M059J (cell line): ENCODE measurements around the gene TMEM238. TPM values are rescaled to one million over a fixed set of nuclear protein-coding genes. Genes with fewer than 3 reads are reported as not detected.

Source experiments
- DNase-seq: peaks from one replicate; pipeline ENCODE4 v3.0.0-alpha.2; 2012; ENCODE audit warnings: low read depth
- total RNA-seq: library from RNA; depleted of rRNA; stranded (reverse); fragments of >200 nt; shearing (Covaris generic); gene quantifications from 2 replicates; pipeline ENCODE4 v1.2.3, GENCODE V29; 2014

Gene TMEM238
- total RNA-seq, 1 experiment from 2014 or later = 1.2 TPM

DNA sequence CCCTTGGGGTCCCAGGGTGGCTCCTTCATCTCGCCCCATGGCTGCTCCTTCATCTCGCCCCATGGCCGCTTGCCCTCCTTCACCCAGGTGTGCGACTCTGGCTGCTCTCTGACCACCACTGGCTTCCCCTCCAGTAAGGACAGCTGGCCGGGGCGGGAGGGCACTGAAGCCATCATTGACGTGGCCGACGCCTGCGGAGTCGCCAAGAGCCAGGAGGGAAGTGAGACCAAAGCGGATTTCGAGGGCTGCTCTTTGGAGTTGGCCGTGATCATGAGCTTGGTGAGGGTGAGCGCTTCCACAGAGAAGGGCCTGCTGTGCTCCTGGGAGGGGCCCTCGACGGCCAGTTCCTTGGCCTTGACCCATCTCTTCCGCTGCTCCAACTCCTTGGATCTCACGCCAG, 25.6 kb downstream of the TMEM238 start:
- DNase-seq = no peak

DNA sequence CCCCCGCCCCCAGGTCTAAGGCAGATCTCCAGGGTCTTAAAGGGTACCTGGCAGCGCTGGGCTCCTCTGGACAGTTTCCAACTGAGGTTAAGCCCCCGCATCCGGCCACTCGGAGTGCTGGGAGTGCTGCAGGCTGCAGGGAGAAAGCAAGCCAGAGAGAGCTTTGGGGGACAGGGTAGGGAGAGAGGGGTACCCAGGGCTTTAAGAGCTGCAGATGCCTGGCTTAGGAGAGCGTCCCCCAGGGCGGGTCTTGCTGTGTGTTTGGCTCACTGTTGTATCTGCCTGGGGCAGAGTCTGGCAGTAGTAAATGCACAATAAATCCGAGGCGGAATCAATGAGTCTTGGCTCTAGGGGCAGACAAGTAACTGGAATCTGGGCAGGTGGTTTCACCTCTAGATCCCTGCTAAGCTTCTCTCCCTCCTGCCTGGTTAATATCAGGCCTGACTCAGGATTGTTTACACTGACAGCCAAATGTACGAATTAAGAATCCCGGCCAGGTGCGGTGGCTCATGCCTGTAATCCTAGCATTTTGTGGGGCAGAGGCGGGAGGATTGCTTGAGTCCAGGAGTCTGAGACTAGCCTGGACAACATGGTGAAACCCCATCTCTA, 28.8 kb downstream of the TMEM238 start:
- DNase-seq = peak; percentile 38

DNA sequence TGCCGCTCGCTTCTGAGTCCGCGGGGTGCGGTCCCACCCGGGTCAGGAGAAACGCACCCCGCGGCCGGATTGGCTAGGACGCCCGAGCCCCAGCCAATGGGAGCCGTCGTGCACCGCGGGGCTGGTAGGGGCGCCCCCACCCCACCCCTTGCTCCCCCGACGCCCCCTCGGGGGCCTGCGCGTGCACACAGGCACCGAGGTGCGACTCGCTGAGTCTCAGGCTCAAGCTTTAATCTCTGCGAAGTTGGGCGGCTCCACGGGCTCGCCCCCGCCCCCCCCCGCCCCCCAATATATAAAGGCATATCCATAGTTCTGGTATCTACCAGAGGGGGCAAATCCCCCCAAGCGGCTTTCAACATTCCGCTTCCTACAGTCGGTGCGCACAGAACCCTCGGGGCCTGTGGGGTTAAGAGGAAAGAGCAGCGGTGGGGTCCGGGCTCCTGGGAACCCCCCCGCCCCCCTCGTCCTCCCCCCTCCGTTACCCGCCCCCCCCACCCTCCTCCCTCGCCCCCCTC, 29.3 kb downstream of the TMEM238 start, which contains the start of gene COX6B2:
Gene COX6B2, minus strand, starts transcription at position 22 of the 515 bp plus-strand sequence. CDS start 198 bp downstream, outside the sequence.
- DNase-seq = no peak

DNA sequence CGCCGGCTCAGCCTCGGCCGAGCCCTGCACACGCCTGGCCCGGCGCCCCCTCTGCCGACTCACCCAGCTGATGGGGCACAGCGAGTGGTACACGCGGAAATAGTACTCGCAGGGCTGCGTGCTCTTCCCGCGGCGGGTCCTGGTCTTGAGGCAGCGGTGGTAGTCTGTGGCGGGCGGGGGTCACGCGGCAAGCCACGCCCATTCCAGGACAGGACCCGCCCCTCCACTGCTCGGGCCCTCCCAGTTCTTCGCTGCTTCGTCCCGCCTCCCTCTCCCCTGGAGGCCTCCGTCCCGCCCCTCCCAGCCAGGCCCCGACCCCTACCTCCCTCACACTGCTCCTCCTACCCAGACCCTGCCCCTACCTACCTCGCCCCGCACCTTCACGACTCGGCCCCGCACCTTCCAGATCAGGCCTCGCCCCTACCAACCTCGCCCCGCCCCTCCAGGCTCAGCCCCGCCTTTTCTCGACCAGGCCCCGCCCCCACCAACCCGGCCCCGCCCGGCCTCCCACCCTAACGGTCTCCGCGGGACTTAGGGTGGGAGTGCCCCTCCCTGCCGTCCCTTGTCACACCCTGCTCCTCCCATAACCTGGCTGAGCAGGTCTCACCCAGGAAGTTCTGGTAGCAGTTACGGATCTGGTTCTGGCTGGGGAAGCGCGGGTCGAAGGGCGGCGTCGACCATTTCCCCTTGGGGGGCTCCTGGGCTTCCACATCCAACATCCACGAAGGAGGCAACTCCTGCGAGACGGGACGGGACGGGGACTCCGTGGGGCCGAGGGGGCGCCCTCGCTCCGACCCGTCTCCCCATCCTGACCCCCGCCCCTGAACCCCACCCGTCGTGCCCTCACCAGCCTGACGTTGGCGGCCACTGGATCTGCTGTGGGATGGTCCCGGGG, 30.0 kb downstream of the TMEM238 start:
- peak; percentile 53 for DNase-seq

DNA sequence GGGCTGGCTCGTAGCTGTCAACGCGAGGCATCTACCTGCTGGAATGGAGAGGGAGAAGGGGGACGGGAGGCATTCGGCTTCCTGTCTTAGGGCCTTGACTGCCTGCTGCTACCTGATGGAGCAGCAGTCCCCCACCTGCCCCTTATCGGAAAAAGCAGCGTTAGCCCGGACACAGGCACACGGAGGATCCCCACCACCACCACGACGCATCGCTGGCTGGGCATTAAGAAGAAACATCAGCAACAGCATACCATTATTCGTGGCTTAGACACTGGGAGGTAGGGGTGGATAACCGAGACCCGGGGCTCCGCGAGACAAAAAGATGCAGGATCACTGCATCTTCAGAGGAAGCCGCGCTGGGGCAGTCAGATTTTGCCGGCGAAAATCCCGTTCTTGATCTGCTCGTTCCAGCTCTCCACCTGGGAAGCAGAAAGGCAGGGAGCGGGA, 30.7 kb downstream of the TMEM238 start:
- DNase-seq = no peak

DNA sequence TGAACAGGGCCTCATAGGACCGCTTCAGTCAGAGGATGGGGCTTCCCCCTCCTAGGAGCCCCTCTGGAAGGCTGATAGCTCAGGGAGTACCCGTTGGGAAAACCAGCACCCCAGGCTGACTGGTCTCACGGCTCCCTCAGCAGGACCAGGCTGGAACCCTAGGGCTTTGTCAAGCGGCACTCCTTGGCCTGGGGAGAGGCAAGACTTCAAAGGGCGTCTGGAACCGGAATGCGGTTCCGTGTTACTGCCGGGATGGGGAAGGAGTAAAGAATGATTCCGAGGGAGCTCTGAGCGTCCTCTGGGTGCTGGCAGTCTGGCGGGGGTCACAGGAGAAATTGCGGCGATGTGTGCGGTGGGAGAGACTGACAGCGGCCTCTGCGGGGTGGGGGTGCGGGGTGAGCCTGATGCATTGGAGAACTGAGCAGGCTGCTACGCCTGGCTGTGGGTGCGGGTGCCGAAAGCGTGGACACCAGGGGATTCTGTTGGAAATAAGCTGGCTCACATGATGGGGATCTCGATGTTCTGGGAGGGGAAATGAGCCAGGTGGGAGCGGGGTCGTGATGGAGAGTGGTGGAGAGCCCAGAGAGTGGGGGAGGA, 31.4 kb downstream of the TMEM238 start:
- no peak for DNase-seq

DNA sequence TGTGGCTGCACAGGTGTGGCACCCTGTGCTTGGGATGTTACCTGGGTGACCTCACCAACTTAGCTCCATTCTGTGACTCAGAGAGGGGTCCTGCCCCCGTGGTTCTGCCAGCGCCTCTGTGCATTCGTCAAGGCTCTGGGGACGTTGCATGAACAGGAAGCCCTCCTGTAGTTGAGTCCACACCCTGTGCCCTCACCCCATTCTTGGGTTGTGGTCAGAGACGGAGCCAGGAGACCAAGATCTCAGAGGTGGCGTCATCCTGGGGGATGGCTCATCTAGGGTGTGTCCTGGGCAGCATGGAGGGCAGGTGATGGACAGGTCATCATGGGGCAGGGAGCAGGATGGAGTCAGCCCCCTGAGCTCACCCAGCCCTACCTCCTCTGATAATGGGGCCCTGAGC, 32.1 kb downstream of the TMEM238 start:
- peak; percentile 70 for DNase-seq

DNA sequence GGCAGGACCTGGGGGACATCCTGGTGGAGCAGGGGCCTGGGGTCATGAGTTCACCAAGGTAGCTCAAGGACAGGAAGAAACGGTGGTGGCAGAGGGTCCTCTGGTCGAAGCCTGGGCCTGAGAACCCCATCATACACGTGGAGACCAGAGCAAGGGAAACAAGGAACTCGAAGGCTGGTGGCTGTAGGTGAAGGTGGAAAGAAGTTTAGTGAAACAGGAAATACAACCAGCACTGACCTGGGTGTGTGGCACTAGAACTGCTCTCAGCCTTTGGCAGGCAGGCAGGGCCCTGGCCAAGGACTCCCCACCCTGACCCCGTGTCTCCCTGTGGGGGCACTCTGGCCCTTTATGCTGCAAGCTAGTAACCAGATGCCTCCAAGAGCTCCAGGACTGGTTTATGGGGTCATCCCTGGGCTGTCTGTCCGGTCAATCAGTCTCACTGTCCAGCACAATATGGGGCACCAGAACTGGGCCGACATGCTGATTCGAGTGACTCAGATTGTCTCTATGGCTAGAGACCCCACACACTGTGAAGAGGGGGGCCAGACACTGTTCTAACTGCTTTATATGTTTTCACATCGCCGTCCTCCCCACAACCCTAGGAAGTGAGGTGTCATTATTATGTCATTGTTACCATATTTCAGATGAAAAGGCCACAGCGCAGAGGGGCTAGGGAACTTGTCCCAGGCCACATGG, 33.3 kb downstream of the TMEM238 start:
- DNase-seq = no peak

DNA sequence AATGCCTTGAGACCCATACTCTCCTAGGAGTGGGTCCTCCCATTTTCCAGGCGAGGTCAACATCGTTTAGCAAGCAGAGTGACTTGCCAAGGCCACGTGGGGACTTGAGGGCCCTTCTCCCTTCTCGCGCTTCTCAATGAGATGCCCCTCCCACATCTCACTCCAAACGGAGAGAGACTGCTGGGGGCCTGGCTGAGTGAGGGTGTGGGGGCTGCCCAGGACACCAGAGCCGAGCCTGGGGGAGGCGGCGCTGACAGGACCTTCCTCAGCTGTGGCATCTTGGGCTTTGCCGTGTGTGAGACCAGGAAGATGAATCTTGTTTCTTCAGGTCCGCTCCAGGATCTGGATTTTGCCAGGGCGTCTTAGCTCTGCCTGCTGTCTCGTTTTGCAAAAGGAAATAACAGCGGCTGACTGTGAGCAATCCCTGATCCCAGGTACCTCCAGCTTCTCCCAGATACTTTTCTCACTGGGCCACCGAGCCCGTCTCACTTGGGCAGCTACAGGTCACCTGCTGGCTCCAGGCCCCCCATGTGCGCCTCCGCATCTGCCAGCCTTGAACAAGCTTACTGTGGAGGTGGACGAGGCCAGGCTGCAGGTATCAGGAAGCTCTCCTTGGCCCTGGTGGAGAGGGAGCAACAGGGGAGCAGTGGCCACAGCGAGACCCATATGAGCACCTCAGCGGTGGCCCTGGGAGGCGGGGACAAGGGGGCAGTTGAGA, 35.6 kb downstream of the TMEM238 start:
- DNase-seq = no peak

DNA sequence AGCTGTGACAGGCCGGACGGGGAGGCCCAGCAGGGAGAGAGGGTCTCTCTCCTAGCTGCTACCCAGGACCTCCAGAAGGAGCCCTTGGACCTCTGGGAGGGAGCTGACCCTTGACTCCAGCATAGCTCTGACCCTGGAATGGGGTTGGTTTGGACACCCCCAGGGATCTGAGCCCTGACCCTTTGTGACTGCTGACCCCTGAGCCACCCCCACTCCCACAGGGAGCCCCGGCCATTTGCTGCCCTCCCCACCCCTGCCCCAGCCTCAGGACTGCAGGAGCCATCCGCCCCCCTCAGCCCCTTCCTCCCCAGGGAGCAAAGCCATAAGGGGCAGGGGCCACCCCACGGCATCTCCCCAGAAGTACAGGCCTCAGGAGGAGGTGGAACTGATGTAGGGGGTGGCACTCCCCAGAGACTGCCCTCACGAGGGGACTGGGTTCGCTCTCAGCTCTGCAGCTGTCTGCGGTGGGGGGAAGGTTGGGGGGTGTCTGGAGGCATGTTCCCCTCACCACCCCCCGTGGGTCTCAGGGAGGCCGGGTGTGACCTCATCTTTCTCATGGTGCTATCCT, 36.6 kb downstream of the TMEM238 start:
- DNase-seq = no peak

DNA sequence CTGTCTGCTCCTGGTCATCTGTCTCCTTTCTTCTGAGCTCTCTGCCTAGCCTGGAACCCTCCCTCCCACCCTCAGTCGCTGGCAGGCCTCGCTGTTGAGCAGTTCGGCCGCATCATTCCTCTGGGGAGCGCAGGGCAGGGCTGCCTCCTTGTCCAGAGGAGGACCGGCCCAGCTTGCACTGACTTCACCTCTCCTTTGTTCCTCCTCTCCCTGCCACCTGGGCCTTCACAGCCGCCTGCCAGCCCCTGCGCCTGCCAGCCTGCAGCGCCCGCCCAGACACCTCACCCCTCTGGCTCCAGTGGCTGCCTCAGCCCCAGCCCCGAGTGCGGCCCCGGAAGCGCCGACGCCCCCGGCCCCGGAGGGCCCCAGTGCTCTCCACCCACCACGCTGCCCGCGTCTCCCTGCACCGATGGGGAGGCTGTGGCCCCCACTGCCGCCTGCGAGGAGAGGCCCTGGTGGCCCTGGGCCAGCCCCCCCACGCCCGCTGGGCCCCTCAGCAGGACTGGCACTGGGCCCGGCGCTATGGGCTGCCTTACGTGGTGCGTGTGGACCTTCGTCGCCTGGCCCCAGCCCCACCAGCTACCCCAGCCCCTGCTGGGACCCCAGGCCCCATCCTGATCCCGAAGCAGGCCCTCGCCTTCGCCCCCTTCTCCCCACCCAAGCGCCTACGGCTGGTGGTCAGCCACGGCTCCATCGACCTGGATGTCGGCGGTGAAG, 37.2 kb downstream of the TMEM238 start:
- DNase-seq = no peak

DNA sequence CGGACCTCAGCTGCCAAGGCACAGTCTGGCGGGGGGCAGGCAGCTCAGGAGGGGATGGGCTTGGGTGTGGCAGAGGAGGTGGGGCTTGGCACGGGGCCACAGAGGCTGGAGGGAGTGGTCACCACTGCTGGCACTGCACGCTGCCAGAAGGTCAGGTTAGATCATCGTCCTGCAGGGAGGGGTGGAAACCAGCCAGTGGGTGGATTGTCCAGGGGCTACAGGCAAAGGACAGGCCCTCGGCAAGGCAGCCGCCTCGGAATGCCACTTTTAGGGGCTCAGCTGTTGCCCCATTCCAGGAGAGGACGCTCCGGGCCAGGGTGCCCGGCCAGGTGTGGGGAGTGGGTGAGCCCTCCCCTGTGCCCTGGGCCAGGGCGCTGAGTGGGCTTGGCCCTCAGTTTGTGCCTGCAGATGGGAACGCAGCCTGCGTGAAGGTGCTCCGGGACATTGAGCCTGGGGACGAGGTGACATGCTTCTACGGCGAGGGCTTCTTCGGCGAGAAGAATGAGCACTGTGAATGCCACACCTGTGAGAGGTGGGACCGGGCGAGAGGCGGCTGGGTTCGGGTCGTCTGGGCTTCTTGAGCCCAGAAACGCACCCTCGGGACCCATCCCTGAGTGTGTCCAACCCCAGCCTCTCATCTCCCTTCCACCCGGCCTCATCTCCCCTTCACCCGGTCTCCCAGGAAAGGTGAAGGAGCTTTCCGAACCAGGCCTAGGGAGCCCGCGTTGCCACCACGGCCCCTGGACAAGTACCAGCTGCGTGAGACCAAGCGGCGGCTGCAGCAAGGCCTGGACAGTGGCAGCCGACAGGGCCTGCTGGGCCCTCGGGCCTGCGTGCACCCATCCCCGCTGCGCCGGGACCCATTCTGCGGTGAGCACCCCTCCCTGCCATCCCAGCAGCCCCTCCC, 38.0 kb downstream of the TMEM238 start:
- no peak for DNase-seq

DNA sequence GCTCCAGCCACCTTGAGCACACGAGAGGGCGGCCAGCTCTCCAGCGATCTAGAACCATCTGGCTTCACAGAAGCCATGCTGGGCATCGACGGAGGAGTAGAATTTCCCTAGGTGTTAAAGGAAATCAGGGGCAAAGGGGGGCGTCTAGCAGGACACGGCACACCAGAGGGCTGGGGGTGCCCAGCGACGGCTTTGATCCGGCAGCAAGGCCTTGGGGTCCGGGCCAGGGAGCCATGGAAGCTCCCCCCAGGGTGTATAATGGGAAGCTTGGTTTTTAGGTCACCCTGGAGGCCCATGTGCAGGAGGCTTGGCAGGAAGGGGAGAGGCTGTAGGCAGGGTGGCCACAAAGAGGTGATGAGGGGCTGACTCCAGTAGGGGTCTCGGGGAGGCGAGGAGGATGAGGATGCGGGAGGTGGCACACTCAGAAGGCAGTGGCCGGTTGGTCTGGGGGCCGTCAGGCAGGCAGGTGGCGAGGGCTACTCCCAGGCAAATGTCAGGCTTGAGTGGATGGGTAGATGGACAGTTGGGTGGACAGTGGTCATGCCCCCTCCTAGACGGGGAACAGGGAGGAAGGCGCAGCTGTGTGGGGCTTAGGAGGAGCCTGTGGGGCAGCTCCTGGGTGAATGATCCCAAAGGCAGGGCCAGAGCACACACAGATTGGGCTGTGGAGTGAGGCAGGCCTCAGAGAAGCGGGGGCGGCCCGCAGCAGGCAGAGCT, 38.8 kb downstream of the TMEM238 start:
- no peak for DNase-seq

DNA sequence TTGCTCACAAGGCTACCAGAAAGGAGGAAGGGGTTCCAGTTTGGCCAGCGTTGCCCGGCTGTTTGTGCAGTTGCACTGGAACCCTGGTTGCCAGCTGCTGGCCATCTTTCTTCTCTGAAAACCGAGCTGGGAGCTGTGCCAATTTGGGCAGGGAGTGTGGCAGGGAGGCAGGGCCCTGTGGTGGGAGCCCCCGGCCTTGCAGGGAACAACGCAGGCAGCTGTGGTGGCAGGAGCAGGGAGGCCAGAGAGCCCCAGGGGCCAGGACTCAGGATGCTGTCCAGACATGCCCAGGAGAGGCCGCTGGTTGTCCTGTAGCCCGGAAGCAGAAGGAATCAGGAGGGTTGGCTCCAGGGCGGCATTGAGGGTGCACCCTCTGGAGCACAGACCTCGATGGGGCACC, 39.6 kb downstream of the TMEM238 start:
- peak; percentile 45 for DNase-seq

DNA sequence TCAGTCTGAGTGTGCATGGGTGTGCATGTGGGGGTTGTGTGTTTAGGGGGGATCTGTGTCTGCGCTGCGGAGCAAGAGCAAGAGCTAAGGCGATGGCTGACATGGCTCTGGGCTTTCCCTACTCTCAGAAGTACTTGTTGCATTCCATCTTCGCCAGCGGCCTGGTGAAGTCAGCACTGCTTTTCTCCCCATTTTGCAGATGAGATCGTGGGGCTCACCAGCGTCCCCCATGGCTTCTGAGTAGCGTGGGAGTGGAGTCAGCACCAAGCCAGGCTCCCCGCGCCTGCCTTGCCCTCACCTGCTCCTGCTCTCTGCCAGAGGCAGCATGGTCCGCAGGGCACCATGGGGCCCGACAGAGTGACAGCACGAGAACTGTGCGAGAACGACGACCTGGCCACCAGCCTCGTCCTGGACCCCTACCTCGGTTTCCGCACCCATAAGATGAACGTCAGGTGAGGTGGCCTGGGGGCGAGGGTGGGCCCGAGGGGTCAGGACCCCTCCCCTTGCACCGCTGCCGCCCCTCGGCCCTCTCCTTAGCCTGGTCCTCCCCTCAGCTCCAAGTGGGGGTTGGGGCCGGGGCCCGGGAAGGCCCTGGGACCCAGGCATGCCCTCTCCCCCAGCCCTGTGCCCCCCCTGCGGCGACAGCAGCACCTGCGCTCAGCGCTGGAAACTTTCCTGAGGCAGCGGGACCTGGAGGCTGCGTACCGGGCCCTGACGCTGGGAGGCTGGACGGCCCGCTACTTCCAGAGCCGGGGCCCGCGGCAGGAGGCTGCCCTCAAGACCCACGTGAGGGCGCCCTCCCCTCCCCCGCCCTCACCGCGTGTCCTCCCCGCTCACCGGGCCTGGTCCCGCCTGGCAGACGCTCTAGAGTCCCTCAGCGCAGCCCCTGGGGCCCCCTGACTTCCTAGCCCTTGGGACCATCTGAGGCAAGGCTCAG, 42.2 kb downstream of the TMEM238 start:
- DNase-seq = no peak

DNA sequence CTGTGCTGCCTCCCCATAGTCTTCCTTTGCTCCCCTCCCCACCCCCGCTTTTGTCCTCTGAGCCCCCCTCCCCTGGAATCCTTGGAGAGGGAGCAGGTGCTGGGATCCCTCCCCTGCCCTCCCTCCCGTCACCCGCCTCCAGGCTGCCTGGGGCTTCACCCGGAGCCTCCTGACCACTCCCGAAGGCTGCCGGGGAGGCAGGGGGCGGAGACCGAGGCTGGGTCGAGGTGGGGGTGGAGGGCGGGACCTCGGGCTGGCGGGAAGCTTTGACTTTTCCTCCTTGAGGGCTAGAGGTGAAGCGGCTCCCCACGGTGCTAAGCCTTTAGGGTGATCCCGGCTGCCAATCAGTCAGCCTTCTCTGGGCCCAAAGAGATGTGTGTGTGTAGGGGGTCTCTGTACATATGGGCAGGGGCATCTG, 42.9 kb downstream of the TMEM238 start:
- peak; percentile 55 for DNase-seq

DNA sequence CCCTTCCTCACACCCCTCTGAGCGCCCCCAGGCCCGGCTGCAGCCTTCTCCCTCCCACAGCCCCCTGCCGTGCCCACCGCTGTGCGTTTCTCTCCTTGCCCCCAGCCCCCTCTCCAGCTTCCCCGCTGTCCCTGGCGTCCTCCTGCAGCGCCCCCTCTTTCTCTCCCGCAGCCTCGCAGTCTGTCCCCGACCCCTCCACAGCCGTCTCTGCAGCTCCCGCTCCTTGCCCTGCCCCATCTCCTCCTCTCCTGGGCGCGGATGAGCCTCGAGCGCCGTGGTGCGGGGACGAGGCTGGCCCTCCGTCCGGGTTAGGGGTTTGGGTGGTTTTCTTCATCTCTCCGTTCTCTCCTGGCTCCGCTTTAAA, 43.3 kb downstream of the TMEM238 start:
- DNase-seq = no peak
